Stimulated activated naive CD4-positive, alpha-beta T cell treated with Interleukin-2 at 50 U/mL for 16 hours (primary cell): ENCODE data around the gene STXBP5.
A peak's percentile ranks its signal among the peaks of the same experiment; 100 is the strongest.

ENCODE experiments used
- DNase-seq: peaks from one replicate; lab custom pipeline; 2025; lab: John Stamatoyannopoulos, UW

Gene STXBP5

DNA sequence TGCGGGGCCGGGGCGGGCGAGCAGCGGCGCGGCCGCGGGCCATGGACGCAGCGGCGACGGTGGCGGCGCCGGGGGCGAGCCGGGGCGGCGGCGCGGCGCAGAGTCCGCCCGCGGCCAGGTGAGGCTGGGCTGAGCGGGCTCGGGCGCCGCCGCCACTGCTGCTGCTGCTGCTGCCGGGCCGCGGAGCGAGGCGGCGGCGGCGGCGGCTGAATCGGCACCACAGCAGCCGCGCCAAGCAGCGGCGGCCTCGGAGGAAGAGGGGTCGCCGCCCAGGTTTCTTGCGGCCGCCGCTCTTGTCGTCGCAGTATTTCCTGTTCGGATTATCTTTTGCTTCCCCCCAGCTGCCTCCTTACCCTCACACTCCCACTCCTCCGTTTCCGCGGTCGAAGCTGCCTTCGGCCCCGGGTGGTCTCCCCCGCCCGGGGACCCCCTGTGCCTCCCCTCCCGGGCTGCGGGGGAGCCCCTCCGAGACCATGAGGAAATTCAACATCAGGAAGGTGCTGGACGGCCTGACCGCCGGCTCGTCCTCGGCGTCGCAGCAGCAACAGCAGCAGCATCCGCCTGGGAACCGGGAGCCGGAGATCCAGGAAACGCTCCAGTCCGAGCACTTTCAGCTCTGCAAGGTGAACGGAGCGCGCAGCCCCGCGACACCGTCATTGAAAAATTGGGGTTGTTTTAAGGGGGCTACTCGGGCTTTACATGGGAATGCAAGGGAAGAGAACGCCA is at the start of gene STXBP5:
Gene STXBP5 (plus strand): TSS at position 358 of the 726 bp plus-strand sequence. CDS start 116 bp downstream, at position 474.
- DNase-seq, result peak; percentile 38

DNA sequence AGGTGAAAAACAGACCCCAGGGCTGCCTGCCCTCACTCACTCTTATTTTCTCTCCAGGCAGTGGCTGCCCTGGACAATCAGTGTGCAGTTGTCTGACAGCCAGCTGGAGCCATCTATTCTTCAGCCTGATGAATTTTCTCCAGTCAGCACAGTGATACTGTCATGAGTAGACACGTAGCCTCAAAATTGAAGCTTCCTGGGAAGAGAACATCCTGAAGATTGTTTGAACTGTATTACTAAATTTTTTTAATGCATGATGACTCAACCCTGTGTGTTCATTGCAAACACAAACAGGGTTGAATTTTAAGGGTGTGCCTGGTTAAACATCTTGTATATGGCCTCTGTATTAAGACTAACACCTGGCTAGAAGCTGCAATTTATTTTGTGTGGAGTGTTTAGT is 49.8 kb upstream of the STXBP5 start:
- no peak for DNase-seq

DNA sequence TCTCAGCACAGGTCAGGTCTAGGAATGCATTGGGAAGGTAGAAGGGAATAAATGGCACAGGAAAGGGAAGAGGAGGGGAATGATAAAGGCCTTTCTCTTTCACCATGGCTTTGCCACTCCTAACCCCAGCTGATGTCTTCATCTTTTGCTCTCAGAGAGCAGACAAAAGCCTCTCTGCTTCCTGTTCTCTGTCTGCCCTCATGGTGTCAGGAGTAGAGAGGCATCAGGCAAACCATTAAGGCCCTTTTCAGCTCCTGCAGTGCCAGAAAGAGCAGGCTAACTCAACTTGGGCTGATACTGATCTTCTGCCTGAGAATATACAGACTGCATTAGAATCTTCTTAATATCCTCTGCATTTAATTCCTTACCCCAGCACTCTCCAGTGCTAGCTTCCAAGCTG is 48.0 kb upstream of the STXBP5 start:
- DNase-seq, result no peak

DNA sequence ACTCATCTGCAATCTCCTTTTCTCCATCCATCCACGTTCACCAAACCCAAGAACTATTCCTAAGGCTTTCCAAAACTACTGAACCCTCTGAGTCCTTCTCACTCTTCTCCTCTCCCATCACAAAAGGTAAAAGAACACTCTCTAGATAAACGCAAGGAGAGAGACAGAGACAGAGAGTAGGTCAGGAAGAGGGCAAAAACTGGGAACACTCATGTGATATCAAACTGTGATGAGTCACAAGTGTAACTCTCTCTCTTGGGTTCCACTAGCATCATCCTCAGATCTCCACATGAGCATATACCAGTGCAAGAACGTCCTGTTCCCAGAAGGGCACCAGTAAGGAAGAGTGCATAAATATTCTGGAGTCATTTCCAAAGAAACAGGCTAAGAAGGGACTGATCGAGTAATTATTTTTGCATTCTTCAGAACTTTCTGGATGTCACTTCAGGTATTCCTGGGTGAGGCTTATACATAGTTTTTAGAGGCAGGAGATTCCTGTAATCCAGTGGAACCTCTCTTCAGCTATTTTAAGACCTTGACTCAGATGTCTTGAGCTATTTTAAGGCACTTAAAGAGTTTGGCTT is 47.3 kb upstream of the STXBP5 start:
- no peak for DNase-seq

DNA sequence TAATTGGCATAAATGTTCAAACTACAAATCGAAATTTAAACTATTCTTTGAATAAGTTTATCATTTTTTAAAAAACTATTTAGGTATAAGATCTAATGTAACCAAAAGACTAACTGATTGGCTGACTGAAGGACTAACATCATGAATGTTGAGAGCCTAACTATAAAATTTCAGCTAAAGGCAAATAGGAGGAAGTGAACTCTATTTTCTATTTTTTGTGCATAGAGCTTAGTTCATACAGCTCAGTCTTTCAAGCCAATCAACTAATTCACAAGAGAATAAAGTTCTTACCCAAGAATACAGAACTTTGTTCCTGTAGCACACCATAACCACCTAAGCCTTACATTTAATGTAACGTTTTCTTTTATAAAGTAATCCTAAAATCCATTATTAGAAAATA is 46.3 kb upstream of the STXBP5 start:
- no peak for DNase-seq

DNA sequence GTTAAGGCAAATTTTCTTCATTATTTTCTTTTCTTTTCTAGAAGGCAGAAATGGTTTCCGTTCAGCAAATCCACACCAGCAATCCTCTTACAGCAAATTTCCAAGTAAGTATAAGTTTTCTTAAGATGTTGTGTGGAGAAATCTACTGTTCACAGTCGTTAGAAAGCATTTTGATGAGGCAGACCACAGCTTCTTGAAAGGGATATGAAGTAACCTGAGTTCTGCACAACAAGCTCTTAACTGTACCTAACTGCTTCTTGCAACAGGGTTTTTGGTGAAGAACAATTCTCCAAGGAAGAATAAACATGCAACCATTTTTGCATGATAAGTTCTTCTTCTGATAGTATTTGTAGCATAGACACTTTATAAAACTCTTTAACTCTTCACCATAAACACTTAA is 45.3 kb upstream of the STXBP5 start:
- no peak for DNase-seq

DNA sequence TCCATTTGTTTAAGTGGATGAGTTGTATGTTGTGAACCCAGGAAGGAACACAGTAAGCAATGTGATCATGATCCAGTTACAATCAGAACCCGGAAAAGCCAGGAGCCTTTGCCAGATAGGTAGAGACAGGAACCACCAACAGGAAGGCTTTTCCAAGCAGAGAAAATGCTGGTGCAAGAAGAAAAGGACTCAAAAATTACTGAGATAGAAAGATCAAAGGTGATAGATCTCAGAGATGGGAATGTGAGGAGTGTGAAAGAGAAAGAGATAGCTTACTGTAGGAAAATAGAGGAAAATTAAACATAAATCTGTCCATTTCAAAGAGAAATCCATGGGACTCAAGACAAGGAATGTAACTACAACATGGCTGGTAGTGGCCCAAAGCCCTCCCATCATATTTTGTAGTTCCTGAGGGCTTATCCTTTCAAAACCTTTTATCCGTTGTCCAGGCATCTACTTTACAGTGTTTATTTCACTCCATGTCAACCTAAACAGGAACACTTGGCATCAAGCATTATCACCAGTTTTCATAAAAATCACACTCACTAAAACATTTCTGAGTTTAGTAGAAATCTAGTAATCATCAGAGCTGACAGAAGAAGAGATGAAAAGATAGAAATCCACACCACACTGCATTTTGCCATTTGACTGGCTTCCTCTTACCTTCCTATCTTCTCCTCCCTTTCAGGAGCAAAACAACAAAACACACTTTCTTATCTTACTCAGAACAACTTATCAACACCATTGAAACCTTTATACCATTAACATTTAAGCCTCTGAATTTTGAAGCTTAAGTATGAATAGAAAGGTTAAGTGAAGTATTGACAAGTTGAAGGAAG is 44.5 kb upstream of the STXBP5 start:
- no peak for DNase-seq

DNA sequence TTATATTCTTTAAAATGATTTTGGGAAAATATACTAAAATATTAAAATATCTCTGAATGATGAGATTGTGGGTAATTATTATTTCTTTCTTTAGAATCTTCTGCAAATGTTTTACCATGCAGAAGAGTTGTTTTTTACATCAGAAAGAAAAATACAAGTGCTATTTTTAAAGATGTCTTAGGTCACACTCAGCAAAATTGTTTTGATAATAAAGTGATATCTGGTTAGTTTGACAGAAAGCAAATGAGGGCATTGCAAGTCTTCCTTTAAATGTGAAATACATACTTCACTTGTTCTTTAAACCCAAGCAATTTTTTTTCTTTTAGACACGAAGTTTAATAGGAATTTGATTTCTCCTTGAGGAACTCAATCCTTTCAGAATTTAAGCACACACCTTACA is 43.6 kb upstream of the STXBP5 start:
- no peak for DNase-seq

DNA sequence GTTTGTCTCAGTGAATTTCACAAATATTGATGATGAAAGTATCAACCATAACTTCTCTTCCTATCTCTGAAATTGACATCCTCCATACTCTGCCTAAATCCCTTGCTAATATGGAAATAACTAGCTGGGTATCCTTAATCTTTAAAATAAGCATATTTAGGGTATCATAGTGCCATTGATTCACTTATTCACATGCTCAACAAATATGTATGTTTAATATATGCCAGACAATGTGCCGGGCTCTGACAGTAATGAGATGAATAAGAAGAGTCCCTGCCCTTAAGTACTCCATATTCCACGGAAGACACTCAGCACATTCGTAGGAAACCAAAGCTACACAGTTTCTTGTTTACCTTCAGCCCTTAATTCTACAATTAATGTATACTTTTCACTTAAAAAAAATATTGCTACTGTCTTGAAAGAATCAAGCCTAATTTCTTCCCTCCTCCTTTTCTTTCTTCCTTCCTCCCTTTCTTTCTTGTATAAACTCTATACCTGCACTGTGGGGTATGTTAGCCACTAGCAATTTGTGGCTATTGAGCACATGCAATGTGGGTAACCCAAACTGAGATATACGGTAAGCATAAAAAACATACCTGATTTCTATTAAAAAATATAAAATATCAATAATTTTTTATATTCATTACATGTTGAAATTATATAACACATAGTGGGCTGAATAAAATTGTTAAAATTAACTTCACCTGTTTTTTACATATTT is 42.8 kb upstream of the STXBP5 start:
- DNase-seq, result no peak

DNA sequence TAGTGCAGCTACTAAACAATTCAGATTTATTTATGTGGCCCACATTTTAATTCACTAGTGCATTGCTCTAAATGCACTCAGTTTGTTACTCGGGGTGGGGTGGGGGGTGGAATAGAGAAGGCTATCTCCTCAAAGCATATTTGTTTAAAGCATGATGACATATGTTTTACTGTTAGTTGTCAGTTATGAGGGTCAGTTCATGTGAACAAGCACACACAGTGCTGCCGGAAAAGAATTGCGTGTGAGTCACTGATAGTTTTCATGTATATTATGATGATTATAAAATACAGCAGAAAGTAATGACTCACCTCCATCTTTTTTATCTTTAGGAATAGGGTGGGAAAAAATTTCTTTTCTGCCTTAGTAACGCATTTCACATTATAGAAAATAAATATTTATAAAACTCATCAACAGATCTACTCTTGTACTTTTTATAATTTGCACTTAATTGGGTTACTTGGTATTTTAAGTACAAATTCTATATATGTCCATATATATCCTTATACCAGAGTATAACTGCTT is 42.2 kb upstream of the STXBP5 start:
- no peak for DNase-seq

DNA sequence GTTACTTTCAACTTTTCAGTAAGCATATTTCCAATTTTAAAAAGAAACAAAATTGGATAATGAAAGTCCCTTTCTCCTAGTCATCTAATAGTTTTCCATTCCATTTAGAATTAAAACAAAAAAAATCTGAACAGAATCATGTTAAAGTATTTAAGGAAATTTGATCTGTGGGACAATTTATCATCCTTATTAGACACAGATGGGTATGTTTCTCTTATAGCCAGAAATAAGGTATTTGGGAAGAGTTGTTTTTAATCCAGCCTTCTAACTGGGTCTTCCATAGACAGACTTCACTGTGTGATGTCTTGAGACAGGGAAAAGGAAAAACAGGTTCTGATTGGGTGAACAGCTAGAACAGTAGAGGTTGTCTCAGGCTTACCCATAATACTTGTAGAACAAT is 39.5 kb upstream of the STXBP5 start:
- DNase-seq, result no peak

DNA sequence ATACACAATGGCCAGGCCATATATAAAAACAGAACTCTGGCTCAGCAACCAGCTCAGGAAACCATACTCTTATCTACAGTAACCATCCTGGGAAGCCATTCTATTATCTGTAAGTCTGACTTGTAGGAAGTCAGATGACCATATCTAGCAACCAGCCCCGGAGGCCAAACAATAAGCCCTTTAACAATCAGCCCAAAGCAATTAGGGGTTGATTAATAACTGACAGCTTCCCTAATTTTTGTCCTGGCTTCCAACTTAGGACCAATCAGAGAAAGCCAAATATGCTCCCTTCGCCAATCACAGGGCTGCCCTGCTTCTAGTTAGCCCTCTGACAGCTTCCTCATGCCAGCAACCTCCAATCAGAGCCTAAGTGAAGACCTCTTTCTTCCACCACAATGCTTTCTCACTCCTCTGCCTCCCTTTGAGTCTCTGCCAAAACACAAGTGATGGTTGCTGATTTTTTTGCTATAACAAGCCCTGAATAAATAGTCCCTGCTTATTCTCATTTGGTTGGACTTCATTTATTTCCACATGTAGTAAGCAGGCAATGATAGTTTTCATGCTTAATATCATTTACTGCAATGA is 37.8 kb upstream of the STXBP5 start:
- DNase-seq, result no peak

DNA sequence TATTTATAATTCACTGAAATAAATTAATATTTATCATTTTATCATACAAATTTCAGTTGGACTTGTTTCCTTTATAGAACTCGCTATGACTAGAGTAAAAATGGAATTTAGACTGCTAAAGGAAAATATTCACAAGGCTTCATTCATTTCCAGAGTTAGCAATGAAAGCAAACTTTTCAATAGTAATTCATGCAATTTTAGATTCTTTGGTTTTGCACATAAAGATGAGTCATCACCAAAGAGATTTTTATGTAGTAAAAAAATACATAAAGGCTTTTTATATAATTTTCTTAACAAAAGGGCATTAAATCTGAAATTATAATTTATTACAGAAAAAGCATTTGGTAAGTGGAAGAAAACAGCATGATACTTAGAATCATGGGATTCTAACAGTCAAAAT is 37.2 kb upstream of the STXBP5 start:
- DNase-seq, result no peak

DNA sequence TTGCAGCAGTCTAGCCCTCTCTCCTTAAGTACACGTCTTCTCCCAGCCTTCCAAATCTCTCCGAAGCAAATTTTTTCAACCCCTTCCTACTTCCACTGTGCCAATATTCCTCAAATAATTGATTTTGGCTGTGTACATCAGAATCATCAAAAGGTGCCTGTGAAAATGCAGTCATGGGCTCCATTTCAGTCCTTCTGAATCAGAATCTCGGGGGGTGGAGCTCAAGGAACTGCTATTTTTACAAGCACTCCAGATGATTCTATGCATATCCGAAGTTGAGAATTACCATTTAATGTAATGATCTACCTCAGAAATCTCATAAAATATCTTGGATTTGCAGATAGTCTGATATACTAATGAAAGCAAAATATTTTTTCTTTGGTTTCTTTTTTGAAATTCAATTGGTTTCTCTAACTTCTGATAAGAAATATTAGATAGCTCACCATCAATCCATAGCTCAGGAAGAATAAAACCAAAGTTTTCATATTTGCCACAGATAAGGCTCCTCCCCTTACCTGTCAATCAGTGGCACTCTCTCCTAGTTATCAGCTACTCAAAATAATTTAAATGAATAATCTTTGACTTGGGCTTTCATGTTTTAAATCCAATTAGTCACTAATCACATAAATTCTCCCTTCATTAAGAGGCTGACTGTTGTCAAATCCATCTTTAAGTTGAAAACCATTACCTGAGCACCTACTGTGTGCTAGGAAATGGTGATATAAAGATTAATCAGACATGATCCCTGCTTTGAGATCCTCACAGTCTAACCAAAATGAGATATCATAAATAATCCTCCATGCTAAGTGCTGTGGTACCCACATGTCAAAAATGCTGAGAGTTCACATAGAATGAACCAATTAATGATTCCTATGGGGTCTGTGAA is 36.4 kb upstream of the STXBP5 start:
- no peak for DNase-seq

DNA sequence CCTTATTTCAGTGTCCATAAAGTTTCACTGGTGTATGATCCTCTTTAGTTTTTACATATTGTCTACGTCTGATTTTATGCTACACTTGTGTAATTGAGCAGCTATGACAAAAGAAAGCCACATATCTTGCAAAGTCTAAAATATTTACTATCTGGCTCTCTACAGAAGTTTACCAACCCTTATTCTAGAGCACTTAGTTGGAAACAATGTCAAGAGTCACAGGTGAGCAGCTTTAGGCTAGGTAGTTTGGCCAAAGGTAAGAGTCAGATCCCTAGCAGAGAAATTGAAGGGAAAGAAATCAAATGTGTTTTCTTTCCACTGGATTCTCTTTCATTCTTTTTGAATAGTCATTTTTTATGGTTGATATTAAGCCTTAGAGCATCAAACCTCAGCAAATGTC is 34.7 kb upstream of the STXBP5 start:
- DNase-seq, result no peak

DNA sequence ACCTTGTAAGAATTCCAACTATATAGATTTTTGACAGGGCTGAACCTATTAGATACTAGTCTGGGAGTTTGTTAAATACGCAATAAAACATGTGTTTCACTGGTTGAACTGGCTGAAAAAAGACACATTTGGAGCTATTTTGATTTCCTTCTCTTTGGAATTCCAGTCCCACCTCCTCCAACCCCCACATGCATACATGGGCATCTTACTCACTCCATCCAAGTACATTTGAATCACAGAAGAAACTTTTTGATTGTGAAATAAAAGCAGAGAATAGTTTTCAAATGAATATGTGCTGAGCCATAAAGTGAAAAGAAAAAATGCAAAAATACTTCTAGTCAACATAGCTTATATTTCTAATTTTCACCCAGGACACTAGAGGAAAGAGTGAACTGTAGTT is 33.9 kb upstream of the STXBP5 start:
- DNase-seq, result no peak

DNA sequence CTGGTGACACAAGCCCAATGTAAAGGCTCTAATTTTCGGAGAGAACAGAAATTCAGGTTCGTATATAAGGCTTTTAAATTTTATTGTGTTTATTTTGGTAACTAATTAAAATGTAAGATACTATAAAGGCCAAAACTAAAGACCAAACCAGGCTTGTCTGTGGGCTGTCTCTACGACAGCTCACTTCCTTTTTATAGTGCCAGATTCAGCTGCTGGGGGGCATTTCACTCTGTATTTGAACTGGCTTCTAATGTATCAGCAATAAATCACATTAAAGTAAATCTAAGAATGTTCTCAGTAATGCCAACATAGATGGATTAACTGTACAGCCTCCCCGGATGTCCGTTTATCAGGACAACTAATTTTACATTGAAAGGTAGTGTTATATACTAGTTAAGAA is 31.1 kb upstream of the STXBP5 start:
- DNase-seq, result no peak

DNA sequence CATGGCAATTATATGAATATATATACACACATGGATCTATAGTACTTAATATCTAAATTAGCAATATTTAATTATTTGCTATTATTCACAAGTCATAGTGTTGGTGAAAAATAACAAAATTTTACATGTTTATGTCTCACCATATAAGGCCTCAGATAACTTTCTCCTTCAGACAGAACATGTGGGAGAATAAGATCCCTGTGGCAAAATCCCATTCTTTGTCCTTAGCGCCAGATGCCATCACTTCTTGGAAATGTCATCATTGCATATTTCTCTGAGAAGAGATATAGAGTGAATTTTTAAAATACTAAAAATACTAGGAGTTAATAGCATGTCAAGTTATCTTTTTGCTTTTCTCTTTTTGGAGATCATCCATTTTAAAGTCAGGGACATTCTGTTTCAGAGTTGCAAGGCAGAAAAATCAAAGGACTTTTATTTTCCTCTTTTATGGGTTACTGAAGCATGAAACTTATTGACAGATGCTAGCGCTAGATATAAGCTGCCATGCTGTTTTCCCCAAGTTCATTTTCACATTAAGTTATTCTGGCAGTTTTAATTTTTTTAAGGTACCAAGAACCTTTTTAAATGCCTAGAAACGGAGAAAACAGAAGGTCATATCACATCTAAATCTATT is 30.4 kb upstream of the STXBP5 start:
- no peak for DNase-seq

DNA sequence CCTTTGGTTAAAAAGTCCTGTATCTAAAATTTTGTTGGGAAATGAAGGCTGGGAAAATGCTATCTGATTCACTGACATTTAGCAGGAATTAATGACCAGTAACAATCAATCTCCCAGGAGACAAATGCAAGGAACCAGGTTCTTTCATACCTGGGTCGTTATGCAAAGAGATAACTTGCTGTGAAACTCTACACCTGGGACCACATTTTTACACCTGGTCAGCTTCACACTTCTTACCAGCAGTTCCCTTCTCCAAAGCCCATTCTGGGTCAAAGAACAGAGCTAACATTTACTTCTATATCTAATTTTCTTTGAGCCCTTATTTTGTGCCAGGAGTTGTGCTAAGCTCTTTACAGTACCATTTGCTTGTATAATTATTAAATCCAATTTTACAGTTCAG is 27.4 kb upstream of the STXBP5 start:
- DNase-seq, result no peak

DNA sequence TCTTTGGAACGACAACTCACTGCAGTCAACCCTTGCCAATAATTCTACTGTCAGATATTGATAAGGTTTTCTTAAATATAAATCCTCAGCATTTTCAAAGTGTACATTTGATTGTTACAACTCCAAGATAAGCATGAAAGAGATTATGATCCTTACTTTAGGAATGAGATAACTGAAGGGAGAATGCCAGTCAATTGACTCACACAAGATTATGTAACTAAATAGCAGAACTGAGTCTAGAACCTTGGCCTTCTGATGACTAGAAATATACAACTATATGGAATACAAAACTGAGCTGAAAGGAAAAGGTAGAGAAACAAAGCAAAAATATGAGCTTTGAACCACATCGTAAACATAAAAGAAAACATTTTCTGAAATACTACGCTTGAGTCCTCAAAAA is 26.9 kb upstream of the STXBP5 start:
- DNase-seq, result no peak
